Cardiac septum (tissue), 1 donor: Measurements from ENCODE around the gene RGPD5. TPM values are rescaled to one million over a fixed set of nuclear protein-coding genes. Genes with fewer than 3 reads are reported as not detected.
"Not testable (repeated sequence)": the region's sequence is repeated elsewhere in the genome, so short reads cannot be mapped to it uniquely, and the experiment has no call there.

Source experiments
- DNase-seq: peaks from one replicate; pipeline ENCODE4 v3.0.0-alpha.2; 2020; ENCODE audit warnings: low spot score
- intact Hi-C: fragments of 100-400 bp; cut with DNase I; formaldehyde crosslinking; loops from one replicate; pipeline ENCODE4 v1.14.0; 2022
- total RNA-seq: library from RNA; stranded (reverse); fragmentation: NEBNext Ultra II Directional; extraction: Animal tissue kit (Norgen Biotek cat#: 25700); gene quantifications from one replicate; pipeline ENCODE4 v1.2.1, GENCODE V29; 2021
- donor health status: DM: no; HTN: no; CAD: no.

RGPD5 gene
- total RNA-seq, 1 donor from 2014 or later: 30.1 TPM

GRCh38 chr2:109888414-109888813, 94.3 kb downstream of the RGPD5 start:
- intact Hi-C loops, DNase-seq: not testable (repeated sequence)

GRCh38 chr2:109889909-109890308, 95.8 kb downstream of the RGPD5 start:
- intact Hi-C loops, DNase-seq: not testable (repeated sequence)

DNA sequence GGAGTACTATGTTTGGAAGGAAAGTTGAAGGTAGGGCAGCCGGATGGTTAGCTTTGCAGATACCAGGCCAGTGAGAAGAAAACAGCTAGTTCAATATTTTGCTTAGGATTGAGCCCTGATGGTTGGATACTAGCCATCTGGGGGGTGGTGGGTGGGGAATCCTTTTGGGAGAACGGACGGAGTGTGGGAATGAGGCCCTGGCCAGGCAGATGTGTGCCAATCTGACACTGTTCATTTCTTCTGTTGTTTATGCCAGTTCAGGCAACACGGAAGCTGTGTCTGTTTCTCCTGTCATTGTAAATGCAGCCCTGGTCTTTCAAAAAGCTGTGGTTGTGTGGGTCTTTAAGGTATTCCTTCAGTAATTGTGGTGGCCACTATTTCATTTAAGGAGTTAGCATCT, 96.9 kb downstream of the RGPD5 start:
- intact Hi-C loops: not testable (repeated sequence)

GRCh38 chr2:109893736-109894135, 99.6 kb downstream of the RGPD5 start:
- DNase-seq, intact Hi-C loops: not testable (repeated sequence)

More for the DNA sequence above, 96.9 kb downstream of the RGPD5 start:
- not testable (repeated sequence) for DNase-seq

GRCh38 chr2:109894141-109894540, 100.0 kb downstream of the RGPD5 start:
- DNase-seq, intact Hi-C loops: not testable (repeated sequence)

DNA sequence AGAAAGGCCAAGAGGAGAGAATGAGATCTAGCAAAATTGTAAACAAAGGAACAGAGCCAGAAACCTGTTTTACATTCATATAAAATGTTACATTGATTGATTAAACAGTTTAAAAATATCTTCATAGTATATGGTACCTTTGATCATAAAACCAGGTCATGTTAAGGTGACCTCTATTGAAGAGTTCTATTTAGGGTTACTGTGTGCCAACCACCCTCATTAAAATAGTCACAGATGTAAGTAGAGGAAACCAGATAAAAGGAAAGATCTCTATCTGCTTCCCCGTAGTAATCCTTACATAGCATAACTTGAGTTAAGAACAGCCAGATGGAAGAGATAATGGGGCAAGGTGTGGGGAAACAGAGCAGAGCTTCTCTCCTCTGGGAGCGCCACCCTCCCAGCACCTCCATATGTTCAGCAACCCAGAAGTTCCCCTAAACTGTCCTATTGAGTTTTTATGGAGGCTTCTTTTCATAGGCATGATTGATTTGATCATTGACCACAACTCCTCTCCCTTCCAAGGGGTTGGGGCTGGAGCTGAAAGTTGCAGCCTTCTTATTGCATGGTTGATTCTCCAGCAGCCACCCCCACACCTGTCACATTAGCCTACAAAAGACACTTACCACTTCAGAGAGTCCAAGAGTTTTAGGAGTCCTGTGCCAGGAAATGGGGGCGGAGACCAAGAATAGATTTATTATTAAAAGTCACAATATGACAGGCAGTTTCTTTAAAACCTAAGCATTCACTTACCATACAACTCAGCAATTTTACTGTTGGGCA, 101.2 kb downstream of the RGPD5 start:
- intact Hi-C loops, DNase-seq: not testable (repeated sequence)

GRCh38 chr2:109896212-109896611, 102.1 kb downstream of the RGPD5 start:
- intact Hi-C loops, DNase-seq: not testable (repeated sequence)

GRCh38 chr2:109897769-109898461, 103.8 kb downstream of the RGPD5 start:
- DNase-seq: not testable (repeated sequence)

DNA sequence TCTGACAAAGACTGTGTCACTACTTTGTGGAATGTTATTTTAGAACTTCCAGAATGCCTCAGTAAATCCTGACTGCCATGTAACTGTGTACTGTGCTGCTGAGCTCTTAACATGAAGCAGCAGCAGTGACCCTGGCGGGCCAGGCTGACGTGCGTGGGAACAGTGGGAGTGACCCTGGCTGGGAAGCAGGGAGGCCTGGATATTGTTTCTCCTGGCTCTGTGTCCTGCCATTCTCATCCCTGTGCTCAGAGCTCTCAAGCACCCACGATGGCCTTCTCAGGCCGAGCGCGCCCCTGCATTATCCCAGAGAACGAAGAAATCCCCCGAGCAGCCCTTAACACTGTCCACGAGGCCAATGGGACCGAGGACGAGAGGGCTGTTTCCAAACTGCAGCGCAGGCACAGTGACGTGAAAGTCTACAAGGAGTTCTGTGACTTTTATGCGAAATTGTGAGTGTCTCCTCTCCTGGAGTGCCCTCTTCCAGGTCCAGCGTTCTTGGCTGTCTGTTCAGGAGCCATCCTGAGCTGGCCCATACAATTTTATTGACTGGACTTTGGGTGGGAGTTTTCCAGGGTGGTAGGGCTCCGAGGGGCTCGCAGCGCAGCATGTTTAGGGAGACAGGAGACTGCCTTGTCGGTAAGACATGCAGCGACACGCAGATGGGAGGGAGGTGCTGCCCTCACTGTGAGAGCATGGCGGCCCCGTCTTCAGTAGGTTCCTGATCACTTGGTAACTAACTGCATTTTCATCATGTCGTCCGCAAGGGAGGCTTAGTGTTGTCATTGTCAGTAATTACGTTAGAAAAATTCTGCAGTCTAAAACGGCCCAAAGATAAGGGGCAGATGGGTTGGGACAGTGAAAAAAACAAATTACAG, 104.6 kb downstream of the RGPD5 start, which contains the start of gene LIMS3:
TSS of gene LIMS3 (plus strand) at position 227 of the 875 bp plus-strand sequence. CDS start at position 268, 41 bp downstream.
- DNase-seq, intact Hi-C loops: not testable (repeated sequence)

More at GRCh38 chr2:109897769-109898461, 103.8 kb downstream of the RGPD5 start:
- intact Hi-C loops: not testable (repeated sequence)

DNA sequence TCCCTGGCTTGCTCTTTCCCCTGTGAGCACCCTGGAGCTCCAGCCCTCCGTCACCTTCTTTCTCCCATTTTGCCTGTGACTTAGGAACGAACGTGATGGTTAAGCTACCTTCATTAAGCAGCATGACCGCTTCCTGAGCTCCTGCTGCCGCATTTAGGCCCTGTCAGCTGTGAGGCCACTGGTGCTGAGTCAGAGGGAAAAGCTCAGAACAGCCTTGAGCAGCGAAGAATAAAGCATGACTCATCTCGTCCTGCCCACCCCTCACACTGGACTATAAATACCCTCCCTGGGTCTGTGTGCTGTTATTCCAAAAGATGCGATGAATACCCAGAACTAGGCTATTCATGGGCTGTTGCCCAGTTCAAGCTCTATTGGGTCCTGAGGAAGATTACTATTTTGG, 111.7 kb downstream of the RGPD5 start:
- DNase-seq, intact Hi-C loops: not testable (repeated sequence)

Other genes starting within 250 kb of the RGPD5 start
- gene SEPTIN10, start 180.3 kb upstream of the RGPD5 start, total RNA-seq: 57.4 TPM
- 2.4 TPM for gene SOWAHC, start 179.9 kb upstream of the RGPD5 start, total RNA-seq
- 6.4 TPM for gene LIMS3, start 104.4 kb downstream of the RGPD5 start, total RNA-seq